Adipocyte (in vitro differentiated cells): ENCODE data around the gene ELMO1.

ENCODE experiments used
- DNase-seq: peaks from one replicate; pipeline ENCODE4 v3.0.0-alpha.2; 2015; ENCODE audit warnings: low read depth
- H3K27me3 ChIP-seq: replicated peaks from 2 replicates; pipeline ENCODE4 v1.7.0; 2013; ENCODE audit warnings: mild to moderate bottlenecking, low read length, moderate library complexity; ENCODE audit not compliant: control insufficient read depth, insufficient read depth
- H3K36me3 ChIP-seq: 2 replicates; pipeline ENCODE4 v1.7.0; 2013; ENCODE audit warnings: low read length, mild to moderate bottlenecking, moderate library complexity; ENCODE audit not compliant: control insufficient read depth, insufficient read depth, severe bottlenecking
- H3K4me1 ChIP-seq: 2 replicates; pipeline ENCODE4 v1.7.0; 2013; ENCODE audit warnings: mild to moderate bottlenecking, low read length, moderate library complexity; ENCODE audit not compliant: control insufficient read depth, insufficient read depth
- H3K4me3 ChIP-seq: 2 replicates; pipeline ENCODE4 v1.7.0; 2013; ENCODE audit warnings: mild to moderate bottlenecking, low read length, moderate library complexity
- H3K9ac ChIP-seq: 2 replicates; pipeline ENCODE4 v1.7.0; 2013; ENCODE audit warnings: mild to moderate bottlenecking, low read length, moderate library complexity
- H3K9me3 ChIP-seq: 2 replicates; pipeline ENCODE4 v1.7.0; 2013; ENCODE audit warnings: mild to moderate bottlenecking, low read length, moderate library complexity; ENCODE audit not compliant: control insufficient read depth

ELMO1 gene

GRCh38 chr7:37205451-37205850, 243.2 kb downstream of the ELMO1 start:
- Histone ChIP-seq H3K9me3 (no peaks in the 10 kb centered on the region), H3K36me3 (no peaks in the 10 kb centered on the region), H3K4me3 (no peak overlapping the region), H3K4me1 (peaks cover 21% of the 10 kb centered on the region), H3K27me3 (no peaks in the 10 kb centered on the region), H3K9ac (no peak overlapping the region)
- no peak for DNase-seq

DNA sequence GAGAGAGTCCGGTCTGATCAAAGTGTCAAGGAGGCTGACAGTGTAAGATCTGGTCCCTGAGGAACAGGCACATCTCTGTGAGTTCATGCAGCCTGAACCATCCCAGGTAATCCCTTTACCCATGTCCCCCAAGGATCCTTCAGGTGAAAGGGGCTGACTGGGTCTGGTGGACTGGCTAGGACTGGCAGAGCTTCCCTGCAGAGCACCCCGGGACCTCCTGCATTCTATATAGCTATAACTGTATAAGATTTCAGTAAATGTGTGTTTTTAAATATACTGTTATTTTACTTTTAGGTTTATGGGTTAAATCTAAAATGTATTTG, 246.8 kb downstream of the ELMO1 start:
- Histone ChIP-seq H3K4me1 (peaks cover 6% of the 10 kb centered on the region), H3K9me3 (no peaks in the 10 kb centered on the region), H3K9ac (no peak overlapping the region), H3K27me3 (no peaks in the 10 kb centered on the region), H3K36me3 (no peaks in the 10 kb centered on the region), H3K4me3 (no peak overlapping the region)
- no peak for DNase-seq

- Histone ChIP-seq H3K36me3 (no peaks in the 10 kb centered on the region), H3K4me3 (no peak overlapping the region), H3K9ac (peak overlapping the region; percentile 2), H3K9me3 (no peaks in the 10 kb centered on the region), H3K27me3 (no peaks in the 10 kb centered on the region), H3K4me1 (peaks cover 6% of the 10 kb centered on the region)
- peak; percentile 95 for DNase-seq
These were observed 247.4 kb downstream of the ELMO1 start for GRCh38 chr7:37201003-37201875.

DNA sequence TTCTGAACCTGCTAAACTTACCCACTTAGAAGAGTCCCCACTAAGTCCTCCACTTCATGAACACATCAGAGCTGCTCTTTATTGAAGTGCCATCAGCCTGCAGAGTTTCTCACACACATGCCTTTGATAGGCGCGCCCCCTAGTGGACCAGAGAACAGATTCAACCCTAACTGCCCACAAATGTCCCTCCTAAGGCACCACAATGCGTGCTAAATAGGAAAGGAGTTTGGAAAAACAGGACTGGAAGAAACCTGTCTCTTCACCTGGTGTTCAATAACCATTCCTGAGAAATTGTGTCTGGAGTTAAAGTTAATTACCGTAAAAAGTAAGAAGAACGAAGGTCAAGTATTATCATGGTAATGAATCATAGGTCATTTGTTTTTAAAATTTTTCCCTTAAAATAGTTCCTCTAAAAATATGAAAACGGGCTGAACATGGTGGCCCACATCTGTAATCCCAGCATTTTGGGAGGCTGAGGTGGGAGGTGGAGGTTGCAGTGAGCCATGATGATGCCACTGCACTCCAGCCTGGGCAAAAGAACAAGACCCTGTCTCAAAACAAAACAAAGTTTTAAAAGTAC, 249.7 kb downstream of the ELMO1 start:
- no peaks in the 10 kb centered on the region for H3K27me3 ChIP-seq
- peak; percentile 93 for DNase-seq
- H3K36me3 ChIP-seq = no peaks in the 10 kb centered on the region
- H3K4me1 ChIP-seq = peaks cover 6% of the 10 kb centered on the region
- no peak overlapping the region for H3K4me3 ChIP-seq
- no peaks in the 10 kb centered on the region for H3K9me3 ChIP-seq
- H3K9ac ChIP-seq = no peak overlapping the region

DNA sequence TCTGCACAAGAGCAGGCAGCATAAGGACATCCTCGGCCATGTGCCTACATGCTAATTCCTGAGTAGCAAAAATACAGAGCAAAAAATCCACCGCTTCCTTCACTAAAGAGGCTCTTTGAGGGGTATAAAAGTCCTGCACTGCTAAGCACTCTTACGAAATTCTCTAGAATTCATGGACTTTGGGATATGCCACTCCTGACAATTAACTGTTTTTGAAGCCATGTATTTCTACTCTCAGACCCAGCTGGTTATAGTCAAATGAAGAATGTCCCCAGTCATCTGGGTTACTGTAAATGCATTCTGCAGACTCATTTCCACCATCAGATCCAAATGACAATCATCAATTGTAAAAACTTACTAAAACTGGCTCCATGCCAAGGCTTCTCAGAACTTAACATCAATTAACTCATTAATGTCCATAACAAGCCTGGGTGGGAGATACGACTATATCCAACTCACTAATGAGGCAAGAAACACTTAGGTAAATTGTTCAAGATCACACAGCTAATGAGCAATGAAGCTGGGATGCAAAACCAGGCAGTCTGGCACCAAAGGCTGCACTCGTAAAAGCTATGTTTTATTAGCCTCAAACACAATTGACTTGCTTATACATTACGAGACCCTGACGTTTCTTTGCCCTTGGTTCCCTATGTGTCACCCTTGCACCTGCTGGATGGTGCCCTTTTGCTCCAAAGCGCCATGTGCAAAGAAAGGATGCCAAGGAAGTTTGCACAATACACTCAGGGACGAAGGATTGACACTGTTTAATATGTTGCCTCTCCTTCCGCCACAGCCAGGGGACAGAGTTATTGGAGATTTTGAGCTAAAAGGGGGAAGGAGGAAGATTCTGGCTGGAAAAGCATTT, 250.4 kb downstream of the ELMO1 start:
- Histone ChIP-seq H3K36me3 (no peaks in the 10 kb centered on the region), H3K4me3 (no peak overlapping the region)
- DNase-seq = peak; percentile 43

DNA sequence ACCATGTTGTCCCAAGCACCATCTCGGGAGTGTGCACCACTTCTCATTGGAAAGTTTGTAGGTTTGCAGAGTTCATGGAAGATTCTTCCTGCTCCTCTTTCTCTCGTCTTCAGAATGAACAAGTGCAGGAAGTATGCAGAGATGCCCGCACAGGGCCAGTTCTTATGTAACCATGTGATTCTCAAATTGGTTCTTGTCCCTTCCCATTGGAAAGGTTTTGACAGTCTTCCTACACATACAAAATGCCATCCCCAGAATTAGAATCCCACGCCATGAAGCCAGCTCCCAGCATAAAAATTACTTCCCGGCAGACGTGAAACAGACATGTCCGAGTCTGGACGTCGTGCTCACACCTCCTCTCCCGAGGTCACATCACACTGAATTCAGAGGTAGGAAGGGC, 251.6 kb downstream of the ELMO1 start:
- Histone ChIP-seq H3K4me1 (peaks cover 6% of the 10 kb centered on the region), H3K9me3 (no peaks in the 10 kb centered on the region), H3K36me3 (no peaks in the 10 kb centered on the region), H3K4me3 (no peak overlapping the region), H3K27me3 (no peaks in the 10 kb centered on the region), H3K9ac (no peak overlapping the region)
- no peak for DNase-seq

More for the DNA sequence above, 250.4 kb downstream of the ELMO1 start:
- Histone ChIP-seq H3K9ac (no peak overlapping the region), H3K27me3 (no peaks in the 10 kb centered on the region), H3K4me1 (peaks cover 6% of the 10 kb centered on the region), H3K9me3 (no peaks in the 10 kb centered on the region)

- DNase-seq = no peak
- no peaks in the 10 kb centered on the region for H3K27me3 ChIP-seq
- H3K9me3 ChIP-seq = no peaks in the 10 kb centered on the region
- no peaks in the 10 kb centered on the region for H3K36me3 ChIP-seq
- no peak overlapping the region for H3K4me3 ChIP-seq
- no peak overlapping the region for H3K9ac ChIP-seq
- H3K4me1 ChIP-seq = peaks cover 6% of the 10 kb centered on the region
These were observed 252.0 kb downstream of the ELMO1 start for GRCh38 chr7:37196676-37197075.

DNA sequence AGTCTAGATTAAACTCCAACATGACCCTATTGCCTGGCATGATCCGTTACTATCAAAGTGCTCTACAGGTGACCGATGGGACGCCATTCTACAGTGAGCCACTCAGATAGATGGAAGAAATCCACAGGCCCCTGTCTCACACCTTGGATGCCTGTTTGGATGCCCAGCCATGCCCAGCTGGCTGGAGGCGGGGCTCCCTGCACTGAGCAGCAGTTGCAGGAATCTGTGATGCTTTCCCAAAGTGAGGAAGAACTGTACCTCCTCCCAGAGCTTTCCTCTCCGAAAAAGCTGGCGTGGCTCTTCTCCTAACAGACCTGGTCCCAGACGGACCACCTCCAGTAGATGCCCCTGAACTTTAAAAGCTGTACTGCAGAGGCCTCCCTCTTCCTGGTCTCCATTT, 253.3 kb downstream of the ELMO1 start:
- no peak for DNase-seq
- no peaks in the 10 kb centered on the region for H3K27me3 ChIP-seq
- no peak overlapping the region for H3K4me3 ChIP-seq
- H3K9ac ChIP-seq = no peak overlapping the region
- no peaks in the 10 kb centered on the region for H3K36me3 ChIP-seq
- H3K9me3 ChIP-seq = no peaks in the 10 kb centered on the region
- no peaks in the 10 kb centered on the region for H3K4me1 ChIP-seq

DNA sequence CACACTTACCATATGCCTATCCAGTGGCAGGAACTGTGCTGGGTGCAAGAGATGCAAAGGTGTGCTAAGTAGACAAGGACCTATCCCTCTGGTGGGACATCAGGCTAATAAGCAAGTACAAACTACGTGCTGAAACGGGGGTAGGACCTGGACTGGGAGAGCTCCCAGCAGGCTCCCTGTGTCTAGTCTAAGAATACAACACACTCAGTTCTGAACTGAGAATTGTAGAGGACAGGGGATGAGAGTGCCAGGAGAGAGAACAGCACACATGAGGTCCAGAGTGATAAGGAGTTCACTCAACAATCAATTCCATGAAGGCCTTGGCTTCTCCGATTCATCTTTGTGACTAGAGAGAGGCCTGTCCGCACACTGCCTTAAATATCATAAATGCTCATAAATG, 253.7 kb downstream of the ELMO1 start:
- no peak for DNase-seq
- no peaks in the 10 kb centered on the region for H3K36me3 ChIP-seq
- H3K4me3 ChIP-seq = no peak overlapping the region
- no peaks in the 10 kb centered on the region for H3K4me1 ChIP-seq
- H3K9ac ChIP-seq = no peak overlapping the region
- no peaks in the 10 kb centered on the region for H3K27me3 ChIP-seq
- no peaks in the 10 kb centered on the region for H3K9me3 ChIP-seq

DNA sequence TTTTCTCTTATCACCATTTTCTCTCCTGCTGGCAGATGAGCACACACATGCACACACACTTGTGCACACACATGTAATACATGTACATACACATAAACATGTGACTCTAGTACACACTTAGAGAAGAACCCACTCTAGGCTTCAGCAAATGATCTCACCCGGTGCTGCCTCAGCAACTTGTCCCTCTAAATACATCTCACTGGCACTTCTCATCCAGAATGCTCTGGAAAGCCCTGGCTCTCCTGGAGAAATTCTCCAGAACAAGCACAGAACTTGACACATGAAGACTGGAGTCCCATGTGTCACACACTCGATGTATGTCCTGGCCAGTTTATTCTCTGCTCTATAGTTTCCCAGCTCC, 254.9 kb downstream of the ELMO1 start:
- Histone ChIP-seq H3K9me3 (no peaks in the 10 kb centered on the region), H3K4me1 (no peaks in the 10 kb centered on the region), H3K27me3 (no peaks in the 10 kb centered on the region), H3K36me3 (no peaks in the 10 kb centered on the region), H3K4me3 (no peak overlapping the region), H3K9ac (no peak overlapping the region)
- DNase-seq = no peak

GRCh38 chr7:37193087-37193774, 255.4 kb downstream of the ELMO1 start:
- no peaks in the 10 kb centered on the region for H3K9me3 ChIP-seq
- DNase-seq = no peak
- no peak overlapping the region for H3K9ac ChIP-seq
- H3K36me3 ChIP-seq = no peaks in the 10 kb centered on the region
- no peaks in the 10 kb centered on the region for H3K4me1 ChIP-seq
- no peaks in the 10 kb centered on the region for H3K27me3 ChIP-seq
- no peak overlapping the region for H3K4me3 ChIP-seq
